Jurkat, Clone E6-1 (cell line): ENCODE data around the gene PDSS2.
"Not testable (repeated sequence)": the region's sequence is repeated elsewhere in the genome, so short reads cannot be mapped to it uniquely, and the experiment has no call there.

Source experiments
- DNase-seq: peaks from one replicate; pipeline ENCODE4 v3.0.0-alpha.2; 2011; ENCODE audit warnings: low read depth, low spot score
- H3K4me3 ChIP-seq: 2 replicates; pipeline ENCODE4 v1.5.1; 2011; ENCODE audit warnings: mild to moderate bottlenecking, low read length, control low read depth, moderate library complexity

The PDSS2 gene

GRCh38 chr6:107390056-107390455, 69.3 kb downstream of the PDSS2 start:
- no peak overlapping the region for H3K4me3 ChIP-seq
- no peak for DNase-seq

- DNase-seq, result no peak
- no peak overlapping the region for H3K4me3 ChIP-seq
These were observed 72.5 kb downstream of the PDSS2 start for GRCh38 chr6:107386904-107387303.

- no peak for DNase-seq
- no peak overlapping the region for H3K4me3 ChIP-seq
These were observed 73.0 kb downstream of the PDSS2 start for GRCh38 chr6:107386340-107386739.

GRCh38 chr6:107383705-107384104, 75.7 kb downstream of the PDSS2 start:
- no peak overlapping the region for H3K4me3 ChIP-seq
- DNase-seq, result no peak

- no peak overlapping the region for H3K4me3 ChIP-seq
- DNase-seq, result no peak
These were observed 85.1 kb downstream of the PDSS2 start for GRCh38 chr6:107374264-107374663.

GRCh38 chr6:107369493-107369892, 89.9 kb downstream of the PDSS2 start:
- no peak overlapping the region for H3K4me3 ChIP-seq
- DNase-seq, result no peak

- DNase-seq, result no peak
- no peak overlapping the region for H3K4me3 ChIP-seq
These were observed 90.9 kb downstream of the PDSS2 start for GRCh38 chr6:107368471-107368870.

GRCh38 chr6:107364173-107364572, 95.2 kb downstream of the PDSS2 start:
- not testable (repeated sequence) for DNase-seq, H3K4me3 ChIP-seq

- DNase-seq, result no peak
These were observed 97.4 kb downstream of the PDSS2 start for GRCh38 chr6:107361753-107362604.

GRCh38 chr6:107360476-107360875, 98.9 kb downstream of the PDSS2 start:
- DNase-seq, result no peak
- no peak overlapping the region for H3K4me3 ChIP-seq

More at GRCh38 chr6:107361753-107362604, 97.4 kb downstream of the PDSS2 start:
- no peak overlapping the region for H3K4me3 ChIP-seq

- H3K4me3 ChIP-seq, result no peak overlapping the region
- DNase-seq, result no peak
These were observed 101.5 kb downstream of the PDSS2 start for GRCh38 chr6:107357842-107358241.

- DNase-seq, result no peak
- H3K4me3 ChIP-seq, result no peak overlapping the region
These were observed 102.3 kb downstream of the PDSS2 start for GRCh38 chr6:107357031-107357430.

- no peak for DNase-seq
- no peak overlapping the region for H3K4me3 ChIP-seq
These were observed 103.7 kb downstream of the PDSS2 start for GRCh38 chr6:107355659-107356058.

GRCh38 chr6:107354451-107354850, 104.9 kb downstream of the PDSS2 start:
- no peak for DNase-seq
- no peak overlapping the region for H3K4me3 ChIP-seq

GRCh38 chr6:107353773-107354382, 105.5 kb downstream of the PDSS2 start:
- DNase-seq, result no peak
- no peak overlapping the region for H3K4me3 ChIP-seq

- H3K4me3 ChIP-seq, result no peak overlapping the region
These were observed 111.1 kb downstream of the PDSS2 start for GRCh38 chr6:107348224-107348623.

GRCh38 chr6:107345393-107345792, 114.0 kb downstream of the PDSS2 start:
- no peak for DNase-seq
- H3K4me3 ChIP-seq, result no peak overlapping the region

More at GRCh38 chr6:107348224-107348623, 111.1 kb downstream of the PDSS2 start:
- DNase-seq, result no peak

GRCh38 chr6:107344981-107345380, 114.4 kb downstream of the PDSS2 start:
- no peak overlapping the region for H3K4me3 ChIP-seq

GRCh38 chr6:107344383-107344782, 115.0 kb downstream of the PDSS2 start:
- DNase-seq, result no peak
- H3K4me3 ChIP-seq, result no peak overlapping the region

More at GRCh38 chr6:107344981-107345380, 114.4 kb downstream of the PDSS2 start:
- no peak for DNase-seq

GRCh38 chr6:107342144-107342543, 117.2 kb downstream of the PDSS2 start:
- DNase-seq, result no peak
- H3K4me3 ChIP-seq, result no peak overlapping the region
